Stimulated activated CD4-positive, alpha-beta T cell treated with anti-CD3 and anti-CD28 coated beads, Interleukin-12 subunit alpha, Interleukin-12 subunit beta, amount 100 ng/mL, for 4 hours (primary cell): ENCODE measurements around the gene GSTA4.
"Not testable (repeated sequence)": the region's sequence is repeated elsewhere in the genome, so short reads cannot be mapped to it uniquely, and the experiment has no call there.

Source experiments
- DNase-seq: peaks from one replicate; pipeline ENCODE4 v3.0.0-alpha.2; 2020

Gene GSTA4

GRCh38 chr6:52969359-52969758 lies 25.7 kb downstream of the GSTA4 start:
- DNase-seq = no peak

GRCh38 chr6:52966101-52966500 lies 29.0 kb downstream of the GSTA4 start:
- DNase-seq = no peak

- DNase-seq = no peak
These were observed 29.7 kb downstream of the GSTA4 start for GRCh38 chr6:52965380-52965779.

GRCh38 chr6:52964318-52964717 lies 30.8 kb downstream of the GSTA4 start:
- DNase-seq = no peak

- no peak for DNase-seq
These were observed 32.4 kb downstream of the GSTA4 start for GRCh38 chr6:52962701-52963100.

- DNase-seq = not testable (repeated sequence)
These were observed 34.1 kb downstream of the GSTA4 start for GRCh38 chr6:52961022-52961421.

- not testable (repeated sequence) for DNase-seq
These were observed 34.9 kb downstream of the GSTA4 start for GRCh38 chr6:52960211-52960610.

GRCh38 chr6:52958546-52959255 lies 36.4 kb downstream of the GSTA4 start:
- no peak for DNase-seq

GRCh38 chr6:52955871-52956270 lies 39.2 kb downstream of the GSTA4 start:
- DNase-seq = no peak

- no peak for DNase-seq
These were observed 40.9 kb downstream of the GSTA4 start for GRCh38 chr6:52953911-52954839.

- no peak for DNase-seq
These were observed 48.8 kb downstream of the GSTA4 start for GRCh38 chr6:52946306-52946705.

- not testable (repeated sequence) for DNase-seq
These were observed 52.3 kb downstream of the GSTA4 start for GRCh38 chr6:52942821-52943220.

GRCh38 chr6:52942221-52942620 lies 52.9 kb downstream of the GSTA4 start:
- no peak for DNase-seq

- DNase-seq = no peak
These were observed 57.2 kb downstream of the GSTA4 start for GRCh38 chr6:52937908-52938307.

- DNase-seq = no peak
These were observed 61.3 kb downstream of the GSTA4 start for GRCh38 chr6:52933778-52934177.

GRCh38 chr6:52931351-52931750 lies 63.7 kb downstream of the GSTA4 start:
- no peak for DNase-seq

GRCh38 chr6:52929321-52930164 lies 65.5 kb downstream of the GSTA4 start:
- no peak for DNase-seq
